NCI-H524 treated with DMSO at 0.1 percent for 48 hours (cell line): Measurements from ENCODE around the gene CLIP4.

Experiments used
- DNase-seq: peaks from one replicate; lab custom pipeline; 2025; lab: John Stamatoyannopoulos, UW

Gene CLIP4

GRCh38 chr2:29139152-29139551, 23.9 kb downstream of the CLIP4 start:
- no peak for DNase-seq

- no peak for DNase-seq
Observed at GRCh38 chr2:29139731-29140130, 24.5 kb downstream of the CLIP4 start.

GRCh38 chr2:29143657-29144056, 28.4 kb downstream of the CLIP4 start:
- DNase-seq = no peak

GRCh38 chr2:29146197-29146596, 31.0 kb downstream of the CLIP4 start:
- no peak for DNase-seq

GRCh38 chr2:29147963-29148362, 32.7 kb downstream of the CLIP4 start:
- no peak for DNase-seq

GRCh38 chr2:29154610-29155009, 39.4 kb downstream of the CLIP4 start:
- DNase-seq = no peak

- DNase-seq = no peak
Observed at GRCh38 chr2:29155578-29155977, 40.4 kb downstream of the CLIP4 start.

- no peak for DNase-seq
Observed at GRCh38 chr2:29157131-29157530, 41.9 kb downstream of the CLIP4 start.

GRCh38 chr2:29159125-29159524, 43.9 kb downstream of the CLIP4 start:
- DNase-seq = no peak

GRCh38 chr2:29160184-29160583, 45.0 kb downstream of the CLIP4 start:
- DNase-seq = no peak

- DNase-seq = no peak
Observed at GRCh38 chr2:29162204-29162928, 47.2 kb downstream of the CLIP4 start.

- DNase-seq = no peak
Observed at GRCh38 chr2:29164091-29164846, 49.1 kb downstream of the CLIP4 start.

GRCh38 chr2:29165362-29166241, 50.4 kb downstream of the CLIP4 start:
- DNase-seq = no peak

- DNase-seq = no peak
Observed at GRCh38 chr2:29166242-29167039, 51.2 kb downstream of the CLIP4 start.

- peak; percentile 37 for DNase-seq
Observed at GRCh38 chr2:29174937-29175336, 59.7 kb downstream of the CLIP4 start.

- DNase-seq = no peak
Observed at GRCh38 chr2:29175338-29175737, 60.1 kb downstream of the CLIP4 start.

GRCh38 chr2:29182334-29182733, 67.1 kb downstream of the CLIP4 start:
- DNase-seq = no peak

- DNase-seq = no peak
Observed at GRCh38 chr2:29182920-29183319, 67.7 kb downstream of the CLIP4 start.

- DNase-seq = no peak
Observed at GRCh38 chr2:29184531-29184930, 69.3 kb downstream of the CLIP4 start.

- no peak for DNase-seq
Observed at GRCh38 chr2:29186817-29187216, 71.6 kb downstream of the CLIP4 start.

GRCh38 chr2:29187926-29188325, 72.7 kb downstream of the CLIP4 start:
- no peak for DNase-seq

- DNase-seq = no peak
Observed at GRCh38 chr2:29189052-29189451, 73.8 kb downstream of the CLIP4 start.
